ENCODE measurements around the gene NABP1.

- no peak for TF ChIP-seq TAF1 (conservative IDR thresholded peaks at IDR 0.05)
- no peak for TF ChIP-seq CTCF (IDR thresholded peaks at IDR 0.05; ENCODE audit: low read depth, low read length, missing input control)
- TF ChIP-seq YY1 (IDR thresholded peaks at IDR 0.05) = no peak
- TF ChIP-seq HNF4A (conservative IDR thresholded peaks at IDR 0.05) = no peak
- TF ChIP-seq RAD21 (IDR thresholded peaks at IDR 0.05) = no peak
- no peak for TF ChIP-seq MAX (IDR thresholded peaks at IDR 0.05)
- TF ChIP-seq ZBTB33 (IDR thresholded peaks at IDR 0.05) = no peak
- TF ChIP-seq REST (IDR thresholded peaks at IDR 0.05) = no peak
- no peak for TF ChIP-seq HNF4G (IDR thresholded peaks at IDR 0.05)
- TF ChIP-seq RXRA (IDR thresholded peaks at IDR 0.05) = no peak
- TF ChIP-seq GABPA (IDR thresholded peaks at IDR 0.05 in 1 of 2, conservative IDR thresholded peaks at IDR 0.05 in 1 of 2) = no peak
- TF ChIP-seq EGR1 (IDR thresholded peaks at IDR 0.05; ENCODE audit: low read depth in 2 of 2) = no peak
- TF ChIP-seq ATF3 (IDR thresholded peaks at IDR 0.05) = no peak
- TF ChIP-seq SP1 (IDR thresholded peaks at IDR 0.05) = no peak
Measured at GRCh38 chr2:191670076-191670475, 7.9 kb upstream of the NABP1 start.
